Measurements from ENCODE around the gene IL12RB1.

DNA sequence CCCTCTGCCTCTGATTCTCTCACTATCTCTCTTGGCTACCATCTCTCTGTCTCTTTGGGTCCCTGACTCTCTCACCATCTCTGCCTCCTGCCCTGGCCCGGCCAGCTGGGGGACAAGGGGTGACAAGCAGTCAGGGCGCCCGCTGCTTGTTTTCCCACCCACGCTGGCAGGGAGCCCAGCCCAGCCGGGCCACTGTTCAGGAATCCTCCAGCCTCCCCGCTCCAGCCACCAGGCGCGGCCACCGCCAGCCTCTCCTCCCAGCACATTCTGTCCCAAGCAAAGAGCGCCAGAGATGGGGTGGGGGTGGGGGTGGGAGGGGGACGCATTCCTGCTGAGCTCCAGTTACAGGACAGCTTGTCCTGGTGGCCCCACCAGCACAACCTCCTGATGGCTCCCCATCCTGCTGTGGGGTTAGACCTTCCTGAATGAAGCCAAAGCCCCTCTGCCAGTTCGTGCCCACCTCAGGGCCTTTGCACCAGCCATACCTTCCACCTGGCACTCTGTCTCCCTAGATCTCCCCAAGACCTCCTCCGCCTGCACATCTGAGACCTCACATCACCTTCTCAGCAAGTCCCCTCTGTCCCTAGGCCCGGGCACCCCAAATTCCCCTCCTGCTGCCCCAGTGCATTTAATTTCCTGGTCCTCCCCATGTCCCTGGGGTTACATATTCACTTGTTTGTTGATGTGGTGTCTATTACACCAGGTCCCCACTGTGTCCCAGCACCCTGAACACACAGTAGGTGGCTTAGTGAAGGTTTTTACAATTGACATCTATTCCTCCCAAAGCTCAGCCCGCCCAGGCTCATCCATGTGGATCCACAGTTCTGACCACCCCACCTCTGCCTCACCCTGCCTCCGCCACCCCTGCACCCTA, 66.3 kb downstream of the IL12RB1 start:
- TF ChIP-seq, protein P1, sequence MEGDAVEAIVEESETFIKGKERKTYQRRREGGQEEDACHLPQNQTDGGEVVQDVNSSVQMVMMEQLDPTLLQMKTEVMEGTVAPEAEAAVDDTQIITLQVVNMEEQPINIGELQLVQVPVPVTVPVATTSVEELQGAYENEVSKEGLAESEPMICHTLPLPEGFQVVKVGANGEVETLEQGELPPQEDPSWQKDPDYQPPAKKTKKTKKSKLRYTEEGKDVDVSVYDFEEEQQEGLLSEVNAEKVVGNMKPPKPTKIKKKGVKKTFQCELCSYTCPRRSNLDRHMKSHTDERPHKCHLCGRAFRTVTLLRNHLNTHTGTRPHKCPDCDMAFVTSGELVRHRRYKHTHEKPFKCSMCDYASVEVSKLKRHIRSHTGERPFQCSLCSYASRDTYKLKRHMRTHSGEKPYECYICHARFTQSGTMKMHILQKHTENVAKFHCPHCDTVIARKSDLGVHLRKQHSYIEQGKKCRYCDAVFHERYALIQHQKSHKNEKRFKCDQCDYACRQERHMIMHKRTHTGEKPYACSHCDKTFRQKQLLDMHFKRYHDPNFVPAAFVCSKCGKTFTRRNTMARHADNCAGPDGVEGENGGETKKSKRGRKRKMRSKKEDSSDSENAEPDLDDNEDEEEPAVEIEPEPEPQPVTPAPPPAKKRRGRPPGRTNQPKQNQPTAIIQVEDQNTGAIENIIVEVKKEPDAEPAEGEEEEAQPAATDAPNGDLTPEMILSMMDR (IDR thresholded peaks at IDR 0.05): no peak
- TF ChIP-seq, protein P2, sequence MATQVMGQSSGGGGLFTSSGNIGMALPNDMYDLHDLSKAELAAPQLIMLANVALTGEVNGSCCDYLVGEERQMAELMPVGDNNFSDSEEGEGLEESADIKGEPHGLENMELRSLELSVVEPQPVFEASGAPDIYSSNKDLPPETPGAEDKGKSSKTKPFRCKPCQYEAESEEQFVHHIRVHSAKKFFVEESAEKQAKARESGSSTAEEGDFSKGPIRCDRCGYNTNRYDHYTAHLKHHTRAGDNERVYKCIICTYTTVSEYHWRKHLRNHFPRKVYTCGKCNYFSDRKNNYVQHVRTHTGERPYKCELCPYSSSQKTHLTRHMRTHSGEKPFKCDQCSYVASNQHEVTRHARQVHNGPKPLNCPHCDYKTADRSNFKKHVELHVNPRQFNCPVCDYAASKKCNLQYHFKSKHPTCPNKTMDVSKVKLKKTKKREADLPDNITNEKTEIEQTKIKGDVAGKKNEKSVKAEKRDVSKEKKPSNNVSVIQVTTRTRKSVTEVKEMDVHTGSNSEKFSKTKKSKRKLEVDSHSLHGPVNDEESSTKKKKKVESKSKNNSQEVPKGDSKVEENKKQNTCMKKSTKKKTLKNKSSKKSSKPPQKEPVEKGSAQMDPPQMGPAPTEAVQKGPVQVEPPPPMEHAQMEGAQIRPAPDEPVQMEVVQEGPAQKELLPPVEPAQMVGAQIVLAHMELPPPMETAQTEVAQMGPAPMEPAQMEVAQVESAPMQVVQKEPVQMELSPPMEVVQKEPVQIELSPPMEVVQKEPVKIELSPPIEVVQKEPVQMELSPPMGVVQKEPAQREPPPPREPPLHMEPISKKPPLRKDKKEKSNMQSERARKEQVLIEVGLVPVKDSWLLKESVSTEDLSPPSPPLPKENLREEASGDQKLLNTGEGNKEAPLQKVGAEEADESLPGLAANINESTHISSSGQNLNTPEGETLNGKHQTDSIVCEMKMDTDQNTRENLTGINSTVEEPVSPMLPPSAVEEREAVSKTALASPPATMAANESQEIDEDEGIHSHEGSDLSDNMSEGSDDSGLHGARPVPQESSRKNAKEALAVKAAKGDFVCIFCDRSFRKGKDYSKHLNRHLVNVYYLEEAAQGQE (IDR thresholded peaks at IDR 0.05; ENCODE audit: insufficient read depth in 1 of 2, low read depth in 2 of 2, low read length in 1 of 2): no peak
- TF ChIP-seq SIN3A (IDR thresholded peaks at IDR 0.05; ENCODE audit: borderline replicate concordance, insufficient read depth, low read depth, low read length): no peak
